HEK293 (cell line): ENCODE results near the gene QRICH1.

ENCODE experiments used
- CTCF ChIA-PET: fragments of 350-600 bp; formaldehyde crosslinking; extraction: SDS; loops from one replicate; lab custom pipeline; 2021; ENCODE audit warnings: antibody characterized with exemption; lab: Yijun Ruan, JAX
- POLR2A ChIA-PET: fragments of 300-600 bp; formaldehyde crosslinking; extraction: SDS; loops from one replicate; lab custom pipeline; 2020; ENCODE audit warnings: antibody characterized with exemption, inconsistent platforms; lab: Yijun Ruan, JAX
- H3K27ac ChIP-seq: fragments of 200-500 bp; sonication (Bioruptor generic); 2 replicates; pipeline ENCODE4 v1.5.1; 2014; ENCODE audit warnings: low read depth, low read length, control low read depth, inconsistent platforms; ENCODE audit errors: extremely low read depth
- H3K36me3 ChIP-seq, 2 experiments: fragments of 200-500 bp in 1 of 2; sonication (Bioruptor generic) in 1 of 2; 1 replicate in 1 of 2; 2 replicates in 1 of 2; pipeline ENCODE4 v1.5.1; 2014 to 2017; ENCODE audit warnings: inconsistent platforms in 2 of 2, low read length in 2 of 2; ENCODE audit not compliant: control insufficient read depth in 2 of 2, insufficient read depth in 1 of 2
- H3K4me1 ChIP-seq: fragments of 200-500 bp; sonication (Bioruptor generic); 2 replicates; pipeline ENCODE4 v1.5.1; 2014; ENCODE audit warnings: mild to moderate bottlenecking, low read length, inconsistent platforms; ENCODE audit not compliant: control insufficient read depth, insufficient read depth
- H3K4me3 ChIP-seq: 2 replicates; pipeline ENCODE4 v1.5.1; 2011; ENCODE audit warnings: low read depth, mild to moderate bottlenecking, control low read depth, low read length, moderate library complexity
- H3K9me3 ChIP-seq: fragments of 200-500 bp; sonication (Bioruptor generic); 2 replicates; pipeline ENCODE4 v1.5.1; 2014; ENCODE audit warnings: low read depth, low read length, inconsistent platforms; ENCODE audit not compliant: control insufficient read depth, insufficient read depth
- OSR2 ChIP-seq: fragments of 450-650 bp; formaldehyde crosslinking; IDR thresholded peaks from 2 replicates; pipeline ENCODE4 v1.5.1; 2016; ENCODE audit warnings: missing biosample characterization, missing genetic modification characterization
- PATZ1 ChIP-seq: fragments of 450-650 bp; formaldehyde crosslinking; IDR thresholded peaks from 2 replicates; pipeline ENCODE4 v1.5.1; 2016; ENCODE audit warnings: missing biosample characterization, missing genetic modification characterization
- PRDM4 ChIP-seq: fragments of 450-650 bp; formaldehyde crosslinking; IDR thresholded peaks from 2 replicates; pipeline ENCODE4 v1.5.1; 2017; ENCODE audit warnings: missing biosample characterization, missing genetic modification characterization
- WT1 ChIP-seq: fragments of 450-650 bp; formaldehyde crosslinking; IDR thresholded peaks from 2 replicates; pipeline ENCODE4 v1.5.1; 2016; ENCODE audit warnings: missing biosample characterization, missing genetic modification characterization
- ZBTB44 ChIP-seq: fragments of 450-650 bp; IDR thresholded peaks from 2 replicates; pipeline ENCODE4 v1.5.1; 2018; ENCODE audit warnings: missing biosample characterization, mild to moderate bottlenecking, missing genetic modification characterization
- ZNF169 ChIP-seq: fragments of 450-650 bp; formaldehyde crosslinking; IDR thresholded peaks from 2 replicates; pipeline ENCODE4 v1.5.1; 2016; ENCODE audit warnings: missing biosample characterization, missing genetic modification characterization
- ZNF24 ChIP-seq: fragments of 450-650 bp; formaldehyde crosslinking; IDR thresholded peaks from 2 replicates; pipeline ENCODE4 v1.5.1; 2016; ENCODE audit warnings: missing biosample characterization, missing genetic modification characterization
- ZNF280C ChIP-seq: fragments of 450-650 bp; formaldehyde crosslinking; IDR thresholded peaks from 2 replicates; pipeline ENCODE4 v1.5.1; 2016; ENCODE audit warnings: missing biosample characterization, missing genetic modification characterization
- ZNF292 ChIP-seq: fragments of 450-650 bp; formaldehyde crosslinking; IDR thresholded peaks from 2 replicates; pipeline ENCODE4 v1.5.1; 2016; ENCODE audit warnings: low read depth, missing biosample characterization, missing genetic modification characterization, borderline replicate concordance
- ZNF350 ChIP-seq: fragments of 450-650 bp; formaldehyde crosslinking; IDR thresholded peaks from 2 replicates; pipeline ENCODE4 v1.5.0; 2017; ENCODE audit warnings: missing biosample characterization, mild to moderate bottlenecking, missing genetic modification characterization
- ZNF394 ChIP-seq: fragments of 450-650 bp; formaldehyde crosslinking; IDR thresholded peaks from 2 replicates; pipeline ENCODE4 v1.5.1; 2016; ENCODE audit warnings: missing biosample characterization, missing genetic modification characterization, mild to moderate bottlenecking, moderate library complexity, borderline replicate concordance
- ZNF423 ChIP-seq: fragments of 450-650 bp; formaldehyde crosslinking; IDR thresholded peaks from 2 replicates; pipeline ENCODE4 v1.5.1; 2016; ENCODE audit warnings: missing biosample characterization, missing genetic modification characterization
- ZNF449 ChIP-seq: fragments of 450-650 bp; formaldehyde crosslinking; IDR thresholded peaks from 2 replicates; pipeline ENCODE4 v1.5.1; 2017; ENCODE audit warnings: missing biosample characterization, mild to moderate bottlenecking, missing genetic modification characterization, moderate library complexity
- ZNF488 ChIP-seq: fragments of 450-650 bp; formaldehyde crosslinking; IDR thresholded peaks from 2 replicates; pipeline ENCODE4 v1.5.1; 2016; ENCODE audit warnings: missing biosample characterization, missing genetic modification characterization
- ZNF561 ChIP-seq: fragments of 450-650 bp; IDR thresholded peaks from 2 replicates; pipeline ENCODE4 v1.5.1; 2018; ENCODE audit warnings: missing biosample characterization, missing genetic modification characterization, borderline replicate concordance
- ZNF677 ChIP-seq: fragments of 450-650 bp; IDR thresholded peaks from 2 replicates; pipeline ENCODE4 v1.5.0; 2018; ENCODE audit warnings: missing biosample characterization, mild to moderate bottlenecking, missing genetic modification characterization, moderate library complexity
- ZNF747 ChIP-seq: fragments of 450-650 bp; formaldehyde crosslinking; IDR thresholded peaks from 2 replicates; pipeline ENCODE4 v1.5.1; 2016; ENCODE audit warnings: missing biosample characterization, missing genetic modification characterization
- ZSCAN18 ChIP-seq: fragments of 450-650 bp; formaldehyde crosslinking; IDR thresholded peaks from 2 replicates; pipeline ENCODE4 v1.5.1; 2016; ENCODE audit warnings: missing biosample characterization, missing genetic modification characterization
- ZSCAN30 ChIP-seq: fragments of 450-650 bp; IDR thresholded peaks from 2 replicates; pipeline ENCODE4 v1.5.1; 2018; ENCODE audit warnings: missing biosample characterization, mild to moderate bottlenecking, missing genetic modification characterization, moderate library complexity

The QRICH1 gene

GRCh38 chr3:49004352-49005302 lies 89.2 kb downstream of the QRICH1 start (continued):
- TF ChIP-seq ZNF449 (tag by site-specific recombination): no peak
- TF ChIP-seq ZBTB44 (tag by site-specific recombination): no peak
- no peak for TF ChIP-seq ZSCAN30 (tag by site-specific recombination)
- TF ChIP-seq ZNF280C (tag by site-specific recombination): no peak
- no peak for TF ChIP-seq PATZ1
- TF ChIP-seq ZNF423: no peak
- no peak for TF ChIP-seq ZNF677 (tag by site-specific recombination)

- H3K9me3 ChIP-seq: no peaks in the 10 kb centered on the region
- no peak overlapping the region for H3K27ac ChIP-seq
- ChIA-PET POLR2A (interaction anchor here (0.5 to 1.2 kb wide), 2 partner anchors 10 to 180 kb away, joined by 4 read pairs; no protein-coding TSS in a partner anchor), CTCF (interaction anchor here (1.2 kb wide), 1 partner anchor 7 kb away, joined by 3 read pairs; no protein-coding TSS in a partner anchor)
- peaks cover 0 to 10% of the 10 kb centered on the region in 2 experiments; a peak in 1 of 3 replicates for H3K36me3 ChIP-seq
- peaks cover 13% of the 10 kb centered on the region for H3K4me1 ChIP-seq
- no peak overlapping the region for H3K4me3 ChIP-seq
- TF ChIP-seq ZSCAN18 (tag by site-specific recombination): no peak
- TF ChIP-seq WT1: no peak
- no peak for TF ChIP-seq ZNF350 (tag by site-specific recombination)
- TF ChIP-seq ZNF292 (tag by site-specific recombination): no peak
- no peak for TF ChIP-seq OSR2 (tag by site-specific recombination)
- TF ChIP-seq ZNF488 (tag by site-specific recombination): no peak
- TF ChIP-seq ZNF561 (tag by site-specific recombination): no peak
- no peak for TF ChIP-seq ZNF747 (tag by site-specific recombination)
- TF ChIP-seq PRDM4: no peak
- TF ChIP-seq ZNF24 (tag by site-specific recombination): no peak
- no peak for TF ChIP-seq ZNF169 (tag by site-specific recombination)
- TF ChIP-seq ZNF394 (tag by site-specific recombination): no peak
These were observed 92.7 kb downstream of the QRICH1 start for GRCh38 chr3:49001155-49001554.
